Measurements from ENCODE around the gene IFITM2. TPM values are rescaled to one million over a fixed set of nuclear protein-coding genes. Genes with fewer than 3 reads are reported as not detected.

Gene IFITM2
- polyA plus RNA-seq, 1 of the 3 experiments (the other 2 are of a cell fraction), result 518 TPM

- TF ChIP-seq CTCF (IDR thresholded peaks at IDR 0.05), result no peak
- TF ChIP-seq FOSL2 (IDR thresholded peaks at IDR 0.05; ENCODE audit: borderline replicate concordance, low read depth), result no peak
- TF ChIP-seq JUND (IDR thresholded peaks at IDR 0.05), result no peak
Observed at GRCh38 chr11:298406-299065, 9.1 kb upstream of the IFITM2 start (continued).

GRCh38 chr11:299081-299891 lies 8.3 kb upstream of the IFITM2 start, which contains the start of gene IFITM5:
Gene IFITM5, minus strand, starts transcription at chr11:299526. Its CDS starts 36 bp downstream, at chr11:299490.
- Histone ChIP-seq H3K27ac (ENCODE audit: low read depth in 2 of 2, low read length in 1 of 2) (no peak within 1 kb of the TSS), H3K4me2 (no peak within 1 kb of the TSS), H2AFZ (ENCODE audit: low read depth) (no peak within 1 kb of the TSS), H3K36me3 (replicated peaks in 1 of 2; ENCODE audit: control insufficient read depth in 1 of 2, insufficient read depth in 2 of 2, low read length in 1 of 2) (no peaks in the 10 kb centered on the region), H3K4me3 (ENCODE audit: low read depth in 2 of 2, low read length in 1 of 2) (no peak within 1 kb of the TSS), H3K79me2 (ENCODE audit: insufficient read depth) (no peaks in the 10 kb centered on the region), H3K27me3 (ENCODE audit: insufficient read depth) (no peaks in the 10 kb centered on the region), H3K4me1 (ENCODE audit: control insufficient read depth in 1 of 2, insufficient read depth in 2 of 2, low read depth in 1 of 2, low read length in 1 of 2) (no peaks in the 10 kb centered on the region; a peak in 1 of 4 replicates), H3K9me3 (no peaks in the 10 kb centered on the region), H3F3A (replicated peaks; ENCODE audit: insufficient read depth) (no peaks in the 10 kb centered on the region), H3K9ac (no peak within 1 kb of the TSS), H4K20me1 (ENCODE audit: insufficient read depth) (no peaks in the 10 kb centered on the region), H3K9me2 (no peaks in the 10 kb centered on the region)
- CTCF ChIA-PET, result interaction anchor here (1.0 kb wide), 1 partner anchor 12 kb away, joined by 4 read pairs; no protein-coding TSS in a partner anchor
- POLR2A ChIA-PET, result no interaction called here
- DNase-seq, result no peak
- TF ChIP-seq GABPA (IDR thresholded peaks at IDR 0.05; ENCODE audit: low read depth) (no peak), TAF1 (IDR thresholded peaks at IDR 0.05; ENCODE audit: borderline replicate concordance, low read depth, low read length) (no peak), RFX5 (IDR thresholded peaks at IDR 0.05; ENCODE audit: low read length) (no peak), CHD2 (IDR thresholded peaks at IDR 0.05; ENCODE audit: low read length, partially characterized antibody) (no peak), NRF1 (IDR thresholded peaks at IDR 0.05; ENCODE audit: low read depth, low read length) (no peak), CTCF (IDR thresholded peaks at IDR 0.05) (no peak), POLR2AphosphoS5 (IDR thresholded peaks at IDR 0.05; ENCODE audit: low read depth, low read length) (no peak), FOXJ3 (CRISPR knock-in tag; IDR thresholded peaks at IDR 0.05) (no peak), EZH2phosphoT487 (IDR thresholded peaks at IDR 0.05; ENCODE audit: borderline replicate concordance, low read depth) (no peak), TCF12 (IDR thresholded peaks at IDR 0.05) (no peak), MXI1 (IDR thresholded peaks at IDR 0.05; ENCODE audit: low read depth, low read length) (no peak), REST (IDR thresholded peaks at IDR 0.05; ENCODE audit: low read depth, low read length) (no peak), EP300 (IDR thresholded peaks at IDR 0.05; ENCODE audit: borderline replicate concordance in 1 of 2, low read depth in 1 of 2, low read length in 1 of 2) (no peak), RCOR1 (IDR thresholded peaks at IDR 0.05; ENCODE audit: low read length) (no peak), NFIC (IDR thresholded peaks at IDR 0.05; ENCODE audit: borderline replicate concordance) (no peak), FOXM1 (IDR thresholded peaks at IDR 0.05; ENCODE audit: low read depth) (no peak), GATA2 (CRISPR knock-in tag; IDR thresholded peaks at IDR 0.05) (no peak), RAD21 (IDR thresholded peaks at IDR 0.05; ENCODE audit: low read length) (no peak)
- 57% methylated on average over 14 of the region's 40 CpGs for WGBS (ENCODE audit: low lambda C conversion rate)
